ENCODE data around the gene PDCD2L.
"Not testable (repeated sequence)": the region's sequence is repeated elsewhere in the genome, so short reads cannot be mapped to it uniquely, and the experiment has no call there.

Gene PDCD2L

GRCh38 chr19:34418300-34418699, 14.1 kb downstream of the PDCD2L start:
- no peak for DNase-seq (ENCODE audit: low spot score)

GRCh38 chr19:34426096-34426661, 22.0 kb downstream of the PDCD2L start:
- DNase-seq (ENCODE audit: low spot score): no peak

- DNase-seq (ENCODE audit: low spot score): peak; percentile 11
These were observed 24.5 kb downstream of the PDCD2L start for GRCh38 chr19:34428549-34429285.

- DNase-seq (ENCODE audit: low spot score): no peak
These were observed 25.4 kb downstream of the PDCD2L start for GRCh38 chr19:34429553-34429952.

- peak; percentile 18 for DNase-seq (ENCODE audit: low spot score)
These were observed 26.8 kb downstream of the PDCD2L start for GRCh38 chr19:34430738-34431625.

GRCh38 chr19:34431681-34432402, 27.6 kb downstream of the PDCD2L start:
- no peak for DNase-seq (ENCODE audit: low spot score)

GRCh38 chr19:34432797-34433196, 28.6 kb downstream of the PDCD2L start:
- peak; percentile 5 for DNase-seq (ENCODE audit: low spot score)

- DNase-seq (ENCODE audit: low spot score): no peak
These were observed 32.5 kb downstream of the PDCD2L start for GRCh38 chr19:34436716-34437115.

GRCh38 chr19:34448191-34448590, 44.0 kb downstream of the PDCD2L start:
- no peak for DNase-seq (ENCODE audit: low spot score)

GRCh38 chr19:34452723-34453122, 48.5 kb downstream of the PDCD2L start:
- no peak for DNase-seq (ENCODE audit: low spot score)

- DNase-seq (ENCODE audit: low spot score): no peak
These were observed 49.9 kb downstream of the PDCD2L start for GRCh38 chr19:34454091-34454490.

- DNase-seq (ENCODE audit: low spot score): no peak
These were observed 50.5 kb downstream of the PDCD2L start for GRCh38 chr19:34454685-34455084.

GRCh38 chr19:34455783-34456480, 51.7 kb downstream of the PDCD2L start:
- DNase-seq (ENCODE audit: low spot score): not testable (repeated sequence)

- no peak for DNase-seq (ENCODE audit: low spot score)
These were observed 53.2 kb downstream of the PDCD2L start for GRCh38 chr19:34457446-34457845.

GRCh38 chr19:34458677-34459076, 54.5 kb downstream of the PDCD2L start:
- DNase-seq (ENCODE audit: low spot score): no peak

- DNase-seq (ENCODE audit: low spot score): no peak
These were observed 55.4 kb downstream of the PDCD2L start for GRCh38 chr19:34459614-34460013.

GRCh38 chr19:34461375-34462100, 57.3 kb downstream of the PDCD2L start:
- DNase-seq (ENCODE audit: low spot score): peak; percentile 7

GRCh38 chr19:34464785-34465184, 60.6 kb downstream of the PDCD2L start:
- DNase-seq (ENCODE audit: low spot score): not testable (repeated sequence)

- DNase-seq (ENCODE audit: low spot score): no peak
These were observed 64.2 kb downstream of the PDCD2L start for GRCh38 chr19:34468409-34468808.

- not testable (repeated sequence) for DNase-seq (ENCODE audit: low spot score)
These were observed 64.8 kb downstream of the PDCD2L start for GRCh38 chr19:34469026-34469425.
